ENCODE data around the gene MR1.

DNA sequence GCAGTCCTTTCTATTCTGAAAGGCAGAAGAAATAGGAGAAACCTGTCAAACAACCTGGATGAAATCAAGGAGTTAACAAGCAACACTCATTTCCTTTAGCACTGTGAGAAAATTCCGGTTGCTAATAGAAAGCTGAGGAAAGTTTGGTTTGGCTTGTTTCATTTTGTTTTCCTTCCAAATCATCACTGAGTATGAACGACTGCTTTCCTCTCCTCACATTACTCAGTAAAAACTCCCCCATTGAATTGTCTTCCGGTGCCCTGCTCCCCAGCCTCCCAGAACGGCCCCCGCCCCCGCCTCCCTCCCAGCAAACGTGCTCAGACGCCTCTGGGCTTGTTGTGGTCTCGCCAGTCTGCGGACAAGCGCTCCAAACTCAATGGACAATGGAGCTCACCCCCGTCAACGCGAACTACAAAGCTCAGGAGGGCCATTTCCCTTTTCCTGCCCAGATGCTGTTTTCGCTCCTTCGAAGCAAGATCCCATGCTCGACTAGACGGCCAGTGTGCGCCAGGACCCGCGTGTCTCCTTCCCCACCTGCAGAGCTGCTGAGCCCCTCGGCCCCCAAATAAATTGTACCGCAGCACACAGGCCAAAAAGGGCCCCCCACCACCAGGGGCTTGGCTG lies 11.9 kb upstream of the MR1 start:
- TF ChIP-seq, protein P1, sequence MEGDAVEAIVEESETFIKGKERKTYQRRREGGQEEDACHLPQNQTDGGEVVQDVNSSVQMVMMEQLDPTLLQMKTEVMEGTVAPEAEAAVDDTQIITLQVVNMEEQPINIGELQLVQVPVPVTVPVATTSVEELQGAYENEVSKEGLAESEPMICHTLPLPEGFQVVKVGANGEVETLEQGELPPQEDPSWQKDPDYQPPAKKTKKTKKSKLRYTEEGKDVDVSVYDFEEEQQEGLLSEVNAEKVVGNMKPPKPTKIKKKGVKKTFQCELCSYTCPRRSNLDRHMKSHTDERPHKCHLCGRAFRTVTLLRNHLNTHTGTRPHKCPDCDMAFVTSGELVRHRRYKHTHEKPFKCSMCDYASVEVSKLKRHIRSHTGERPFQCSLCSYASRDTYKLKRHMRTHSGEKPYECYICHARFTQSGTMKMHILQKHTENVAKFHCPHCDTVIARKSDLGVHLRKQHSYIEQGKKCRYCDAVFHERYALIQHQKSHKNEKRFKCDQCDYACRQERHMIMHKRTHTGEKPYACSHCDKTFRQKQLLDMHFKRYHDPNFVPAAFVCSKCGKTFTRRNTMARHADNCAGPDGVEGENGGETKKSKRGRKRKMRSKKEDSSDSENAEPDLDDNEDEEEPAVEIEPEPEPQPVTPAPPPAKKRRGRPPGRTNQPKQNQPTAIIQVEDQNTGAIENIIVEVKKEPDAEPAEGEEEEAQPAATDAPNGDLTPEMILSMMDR (IDR thresholded peaks at IDR 0.05) = no peak
- TF ChIP-seq POLR2A (IDR thresholded peaks at IDR 0.05) (no peak), EP300 (IDR thresholded peaks at IDR 0.05) (no peak)
